Activated CD4-positive, alpha-beta memory T cell treated with anti-CD3 and anti-CD28 coated beads, Interleukin-2, amount 10 ng/mL, durations not matched to agents 7 days and 5 days (primary cell): ENCODE data around the gene PADI6. TPM values are rescaled to one million over a fixed set of nuclear protein-coding genes. Genes with fewer than 3 reads are reported as not detected.
A peak's percentile ranks its signal among the peaks of the same experiment; 100 is the strongest.

Source experiments
- CTCF ChIA-PET: fragments of 350-600 bp; sonication (Branson Sonifier 250); formaldehyde crosslinking; loops from one replicate; lab custom pipeline; 2021; ENCODE audit warnings: antibody characterized with exemption, inconsistent platforms; lab: Charles Lee
- POLR2A ChIA-PET: fragments of 350-600 bp; sonication (Branson Sonifier 250); formaldehyde crosslinking; loops from one replicate; lab custom pipeline; 2021; ENCODE audit warnings: antibody characterized with exemption; lab: Charles Lee
- DNase-seq: peaks from one replicate; pipeline ENCODE4 v3.0.0-alpha.2; 2020
- H3K27ac Mint-ChIP-seq: one replicate; pipeline ENCODE4 v1.8.0; 2021; ENCODE audit warnings: mild to moderate bottlenecking, mixed read lengths
- H3K27me3 Mint-ChIP-seq: one replicate; pipeline ENCODE4 v1.8.0; 2021; ENCODE audit warnings: mixed read lengths
- H3K36me3 Mint-ChIP-seq: one replicate; pipeline ENCODE4 v1.8.0; 2021; ENCODE audit warnings: low read depth, mixed read lengths
- H3K4me1 Mint-ChIP-seq: one replicate; pipeline ENCODE4 v1.8.0; 2021; ENCODE audit warnings: mixed read lengths
- H3K4me3 Mint-ChIP-seq: one replicate; pipeline ENCODE4 v1.8.0; 2021; ENCODE audit warnings: mild to moderate bottlenecking, mixed read lengths
- H3K9me3 Mint-ChIP-seq: one replicate; pipeline ENCODE4 v1.8.0; 2021; ENCODE audit warnings: mixed read lengths
- total RNA-seq, 2 experiments: library from RNA; stranded (reverse); gene quantifications; one replicate each; pipeline ENCODE4 v1.2.3, GENCODE V29; 2021

PADI6 gene
- total RNA-seq, 2 experiments from 2014 or later, result 0.23 to 0.30 TPM

DNA sequence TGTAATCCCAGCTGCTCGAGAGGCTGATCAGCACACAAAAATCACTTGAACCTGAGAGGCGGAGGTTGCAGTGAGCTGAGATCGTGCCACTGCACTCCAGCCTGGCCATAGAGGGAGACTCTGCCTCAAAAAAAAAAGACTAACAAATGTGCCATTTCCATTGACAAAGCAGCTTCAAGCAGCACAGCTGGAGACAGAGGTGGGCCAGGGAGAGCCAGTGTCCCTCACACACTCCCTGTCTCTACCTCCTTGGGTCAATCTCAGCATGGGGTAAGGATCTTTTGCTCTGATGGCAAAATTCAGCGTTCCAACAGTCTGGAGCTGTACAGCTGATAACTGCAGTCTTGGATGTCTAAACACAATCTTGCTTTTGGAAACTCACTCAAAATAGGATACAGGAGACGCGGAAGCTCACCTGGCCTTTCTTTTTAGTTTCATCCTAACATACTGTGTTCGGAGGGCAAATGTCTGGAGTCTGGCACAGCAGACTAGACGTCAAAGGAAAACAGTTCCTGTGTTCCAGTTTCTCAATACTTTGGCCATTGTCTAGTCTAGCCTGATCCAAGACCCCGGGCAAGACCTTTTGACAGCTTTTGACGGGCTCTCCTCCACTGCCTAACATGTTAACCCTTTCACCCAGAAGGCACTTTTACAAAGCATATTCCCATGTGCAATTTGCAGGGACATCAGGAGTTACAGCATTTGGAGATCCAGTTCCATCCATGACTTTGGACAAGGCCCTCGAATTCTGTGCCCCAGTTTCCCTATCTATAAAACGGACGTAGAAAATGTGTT lies 64.6 kb downstream of the PADI6 start:
- H3K4me3 Mint-ChIP-seq, result peak overlapping the region; percentile 73
- H3K9me3 Mint-ChIP-seq, result no peaks in the 10 kb centered on the region
- peak overlapping the region; percentile 64 for H3K27ac Mint-ChIP-seq
- H3K4me1 Mint-ChIP-seq, result peaks cover 54% of the 10 kb centered on the region
- H3K36me3 Mint-ChIP-seq, result peaks cover 52% of the 10 kb centered on the region
- DNase-seq, result no peak
- CTCF ChIA-PET, result no interaction called here
- no peaks in the 10 kb centered on the region for H3K27me3 Mint-ChIP-seq
- POLR2A ChIA-PET, result interaction anchor here (0.9 kb wide), 1 partner anchor 10 kb away, joined by 3 read pairs; no protein-coding TSS in a partner anchor

GRCh38 chr1:17437260-17437579 lies 65.2 kb downstream of the PADI6 start:
- Mint-ChIP-seq H3K27me3 (no peaks in the 10 kb centered on the region), H3K9me3 (no peaks in the 10 kb centered on the region), H3K4me3 (peak overlapping the region; percentile 73), H3K27ac (peak overlapping the region; percentile 64), H3K36me3 (peaks cover 51% of the 10 kb centered on the region), H3K4me1 (peaks cover 57% of the 10 kb centered on the region)
- no peak for DNase-seq
- CTCF ChIA-PET, result no interaction called here
- POLR2A ChIA-PET, result interaction anchor here (1.0 to 1.4 kb wide), 2 partner anchors 15 to 24 kb away, joined by 3 read pairs; no protein-coding TSS in a partner anchor

GRCh38 chr1:17437580-17438317 lies 65.8 kb downstream of the PADI6 start:
- POLR2A ChIA-PET, result interaction anchor here (1.0 to 1.4 kb wide), 4 partner anchors 9 to 533 kb away, joined by 3 to 4 read pairs (median 3); no protein-coding TSS in a partner anchor
- peak; percentile 56 for DNase-seq
- H3K9me3 Mint-ChIP-seq, result no peaks in the 10 kb centered on the region
- peaks cover 51% of the 10 kb centered on the region for H3K36me3 Mint-ChIP-seq
- CTCF ChIA-PET, result no interaction called here
- H3K4me3 Mint-ChIP-seq, result peak overlapping the region; percentile 73
- H3K27ac Mint-ChIP-seq, result peak overlapping the region; percentile 64
- peaks cover 59% of the 10 kb centered on the region for H3K4me1 Mint-ChIP-seq
- no peaks in the 10 kb centered on the region for H3K27me3 Mint-ChIP-seq

DNA sequence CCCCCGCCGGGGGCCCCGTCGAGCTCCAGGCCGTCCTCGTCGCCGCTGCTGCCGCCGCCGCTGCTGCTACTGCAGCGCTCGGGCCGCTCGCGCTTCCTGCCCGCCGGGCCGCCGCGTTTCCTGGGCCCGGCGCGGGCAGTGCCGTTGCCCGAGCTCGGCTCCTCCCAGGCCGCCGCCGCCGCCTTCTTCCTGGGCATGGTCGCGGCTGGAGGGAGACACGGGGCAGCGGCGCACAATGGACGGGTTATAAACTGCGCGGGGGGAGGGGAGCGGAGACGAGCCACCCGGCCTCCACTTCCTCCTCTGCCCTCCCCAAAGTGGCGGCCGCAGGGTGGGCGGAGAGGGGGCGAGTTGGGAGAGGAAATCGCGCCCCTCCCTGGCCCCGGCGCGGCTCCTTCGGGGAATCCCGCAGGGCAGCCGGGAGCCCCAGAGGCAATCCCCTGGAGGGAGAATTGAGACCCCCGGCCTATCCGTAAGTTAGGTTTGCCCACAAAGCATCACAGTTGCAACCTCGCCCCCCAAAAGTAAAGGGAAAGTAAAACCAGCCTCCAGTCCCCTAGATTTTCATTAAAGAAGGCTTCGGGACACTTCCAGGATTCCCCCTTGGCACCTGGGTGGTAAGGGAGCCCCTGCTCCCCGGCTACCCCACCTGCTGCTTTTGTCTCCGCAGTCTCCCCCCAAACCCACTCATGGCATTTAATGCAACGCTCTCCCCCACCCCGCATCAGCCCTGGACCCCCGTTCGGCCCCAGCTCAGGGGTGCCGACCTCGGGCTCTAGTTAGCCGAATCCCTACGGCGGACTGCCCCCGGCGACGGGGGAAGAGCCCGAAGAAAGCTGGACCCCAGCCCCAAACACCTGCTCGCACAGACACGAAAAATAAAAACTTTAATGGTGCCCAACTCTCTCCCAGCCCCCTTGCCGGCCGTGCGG lies 66.6 kb downstream of the PADI6 start:
- Mint-ChIP-seq H3K4me1 (peaks cover 64% of the 10 kb centered on the region), H3K9me3 (no peaks in the 10 kb centered on the region), H3K27me3 (no peaks in the 10 kb centered on the region)

GRCh38 chr1:17439250-17440073 lies 67.5 kb downstream of the PADI6 start, which contains the start of gene RCC2:
Gene RCC2, minus strand, starts transcription at chr1:17439677. Its CDS starts 1,163 bp downstream, at chr1:17438514.
- Mint-ChIP-seq H3K27ac (peak within 1 kb of the TSS; percentile 98), H3K4me3 (peak within 1 kb of the TSS; percentile 96), H3K9me3 (no peaks in the 10 kb centered on the region), H3K4me1 (peaks cover 57% of the 10 kb centered on the region), H3K27me3 (no peaks in the 10 kb centered on the region), H3K36me3 (peaks cover 38% of the 10 kb centered on the region)
- CTCF ChIA-PET, result interaction anchor here (0.7 to 1.4 kb wide), 5 partner anchors 21 to 1512 kb away, joined by 3 to 6 read pairs (median 3); no protein-coding TSS in a partner anchor
- POLR2A ChIA-PET, result interaction anchor here (1.0 kb wide), 2 partner anchors 13 to 535 kb away, joined by 3 to 4 read pairs; no protein-coding TSS in a partner anchor
- DNase-seq, result peak; percentile 79

More for the DNA sequence above, 66.6 kb downstream of the PADI6 start:
- ChIA-PET POLR2A (interaction anchor here (1.0 to 1.4 kb wide), 5 partner anchors 10 to 534 kb away, joined by 3 to 4 read pairs (median 3); no protein-coding TSS in a partner anchor), CTCF (interaction anchor here (1.0 to 1.4 kb wide), 3 partner anchors 20 to 1513 kb away, joined by 3 to 6 read pairs (median 4); no protein-coding TSS in a partner anchor)
- Mint-ChIP-seq H3K4me3 (peak overlapping the region; percentile 96), H3K27ac (peak overlapping the region; percentile 98), H3K36me3 (peaks cover 45% of the 10 kb centered on the region)
- peak; percentile 76 for DNase-seq

DNA sequence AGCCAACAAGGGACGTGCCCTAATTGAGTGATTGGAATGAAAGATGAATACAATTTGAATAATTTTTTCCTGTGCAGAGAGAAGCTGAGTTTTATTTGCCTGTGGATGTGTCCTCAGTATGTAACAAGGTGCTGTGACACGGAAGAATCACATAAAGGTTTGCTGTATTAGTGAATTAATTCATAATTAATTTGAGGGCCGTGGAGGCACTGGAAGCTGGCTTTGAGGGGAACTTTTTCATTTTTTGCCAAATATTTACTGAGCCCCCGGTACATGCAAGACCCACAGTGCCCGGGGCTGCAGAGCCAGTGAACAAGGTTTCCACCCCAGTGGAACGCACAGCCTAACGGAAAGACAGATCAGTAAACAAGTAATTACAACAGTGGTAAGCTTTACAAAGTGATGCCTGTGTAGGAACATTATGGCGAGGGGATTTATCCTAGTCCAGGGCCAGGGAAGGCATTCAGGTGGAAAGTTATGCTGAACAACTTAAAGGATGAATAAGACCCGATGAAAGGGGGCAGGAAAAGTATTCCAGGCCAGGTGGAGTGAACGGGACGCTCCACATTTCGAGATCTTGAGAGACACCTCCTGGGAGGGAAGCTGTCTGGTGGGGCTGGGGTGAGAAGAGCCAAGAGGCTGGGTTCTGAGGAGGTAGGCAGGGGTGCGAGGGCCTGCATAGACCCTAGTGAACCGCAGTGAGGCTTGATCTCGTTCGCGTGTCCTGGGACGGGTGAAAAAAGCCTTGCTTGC lies 68.3 kb downstream of the PADI6 start:
- Mint-ChIP-seq H3K9me3 (no peaks in the 10 kb centered on the region), H3K4me1 (peaks cover 49% of the 10 kb centered on the region), H3K4me3 (peak overlapping the region; percentile 96), H3K36me3 (peaks cover 30% of the 10 kb centered on the region), H3K27ac (peak overlapping the region; percentile 77), H3K27me3 (no peaks in the 10 kb centered on the region)
- ChIA-PET CTCF (interaction anchor here (0.7 to 1.5 kb wide), 3 partner anchors 13 to 480 kb away, joined by 3 to 4 read pairs (median 3); no protein-coding TSS in a partner anchor), POLR2A (no interaction called here)
- no peak for DNase-seq

GRCh38 chr1:17440827-17441168 lies 68.8 kb downstream of the PADI6 start:
- H3K27me3 Mint-ChIP-seq, result no peaks in the 10 kb centered on the region
- ChIA-PET CTCF (interaction anchor here (1.5 kb wide), 1 partner anchor 12 kb away, joined by 4 read pairs; no protein-coding TSS in a partner anchor), POLR2A (no interaction called here)
- H3K4me1 Mint-ChIP-seq, result peaks cover 45% of the 10 kb centered on the region
- H3K27ac Mint-ChIP-seq, result peak overlapping the region; percentile 77
- H3K4me3 Mint-ChIP-seq, result peak overlapping the region; percentile 96
- H3K9me3 Mint-ChIP-seq, result no peaks in the 10 kb centered on the region
- DNase-seq, result no peak
- H3K36me3 Mint-ChIP-seq, result peaks cover 27% of the 10 kb centered on the region

DNA sequence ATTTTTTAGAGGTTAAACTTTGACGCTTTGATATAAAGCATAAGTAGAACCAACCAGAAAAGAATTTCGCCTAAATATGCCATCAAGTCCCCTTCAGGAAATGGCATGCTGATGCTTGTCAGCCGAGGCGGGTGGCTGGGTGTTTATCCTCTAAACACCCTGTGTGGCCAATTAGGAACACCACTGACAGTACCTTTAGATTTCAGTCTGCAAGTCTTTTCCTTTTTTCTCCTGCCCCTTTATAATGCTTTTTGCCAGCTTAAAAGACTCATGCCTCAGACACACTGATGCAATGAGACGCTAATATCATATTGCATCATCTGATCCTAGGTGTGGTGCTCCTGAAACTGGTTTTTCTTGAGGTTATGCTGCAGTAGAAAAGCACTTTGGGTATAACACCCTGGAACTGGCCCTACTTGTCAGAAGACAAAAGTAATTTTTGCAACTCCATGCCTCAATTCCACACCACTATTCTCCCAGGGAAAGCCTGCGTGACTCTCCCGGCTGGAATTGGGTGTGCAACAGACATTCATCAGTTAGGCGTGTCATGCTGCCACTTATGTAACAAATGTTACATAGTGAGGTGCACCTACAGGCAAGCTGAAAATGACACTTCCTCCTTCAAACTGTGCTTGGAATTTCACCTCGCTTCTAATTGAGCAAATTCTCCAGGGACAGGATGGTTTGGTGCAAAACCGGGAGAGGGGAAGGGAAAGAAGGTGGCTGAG lies 69.4 kb downstream of the PADI6 start:
- peak overlapping the region; percentile 77 for H3K27ac Mint-ChIP-seq
- CTCF ChIA-PET, result interaction anchor here (1.0 to 1.5 kb wide), 2 partner anchors 8 to 11 kb away, joined by 3 to 4 read pairs; no protein-coding TSS in a partner anchor
- H3K36me3 Mint-ChIP-seq, result peaks cover 21% of the 10 kb centered on the region
- H3K27me3 Mint-ChIP-seq, result no peaks in the 10 kb centered on the region
- peaks cover 38% of the 10 kb centered on the region for H3K4me1 Mint-ChIP-seq
- H3K4me3 Mint-ChIP-seq, result peak overlapping the region; percentile 96
- DNase-seq, result peak; percentile 25
- no peaks in the 10 kb centered on the region for H3K9me3 Mint-ChIP-seq
- POLR2A ChIA-PET, result no interaction called here

DNA sequence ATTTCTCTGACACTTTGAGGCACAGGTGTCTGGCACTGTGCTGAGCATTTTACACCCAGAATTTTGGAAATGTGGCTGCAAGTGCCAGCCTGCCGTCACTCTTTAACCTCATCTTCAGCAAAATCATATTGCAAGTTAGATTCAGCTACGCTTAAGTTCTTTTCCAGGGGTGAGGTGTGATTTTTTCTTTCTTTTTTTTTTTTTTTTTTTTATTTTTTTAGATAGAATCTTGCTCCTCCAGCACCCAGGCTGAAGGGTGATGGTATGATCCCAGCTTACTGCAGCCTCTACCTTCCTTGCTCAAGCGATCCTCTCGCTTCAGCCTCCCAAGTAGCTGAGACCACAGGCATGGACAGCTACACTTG lies 70.0 kb downstream of the PADI6 start:
- Mint-ChIP-seq H3K9me3 (no peaks in the 10 kb centered on the region), H3K27me3 (no peaks in the 10 kb centered on the region), H3K4me1 (peaks cover 33% of the 10 kb centered on the region), H3K4me3 (peak overlapping the region; percentile 96), H3K36me3 (peaks cover 16% of the 10 kb centered on the region), H3K27ac (peak overlapping the region; percentile 77)
- POLR2A ChIA-PET, result no interaction called here
- no peak for DNase-seq
- CTCF ChIA-PET, result interaction anchor here (0.7 to 1.0 kb wide), 2 partner anchors 9 to 139 kb away, joined by 3 read pairs; no protein-coding TSS in a partner anchor

DNA sequence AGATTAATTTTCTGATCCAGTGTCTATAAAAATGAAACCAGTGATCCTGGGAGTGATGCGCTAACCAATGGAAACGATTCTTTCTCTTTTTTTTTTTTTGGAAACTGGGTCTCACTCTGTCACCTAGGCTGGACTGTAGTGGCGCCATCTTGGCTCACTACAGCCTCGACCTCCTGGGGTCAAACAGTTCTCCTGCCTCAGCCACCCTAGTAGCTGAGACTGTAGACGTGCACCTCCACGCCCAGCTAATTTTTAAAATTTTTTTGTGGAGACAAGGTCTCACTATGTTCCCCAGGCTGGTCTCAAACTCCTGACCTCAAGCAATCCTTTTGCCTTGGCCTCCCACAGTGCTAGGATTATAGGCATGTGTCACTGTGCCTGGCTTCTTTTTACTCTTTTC lies 70.8 kb downstream of the PADI6 start:
- H3K27ac Mint-ChIP-seq, result no peak overlapping the region
- POLR2A ChIA-PET, result no interaction called here
- no peaks in the 10 kb centered on the region for H3K27me3 Mint-ChIP-seq
- no peaks in the 10 kb centered on the region for H3K9me3 Mint-ChIP-seq
- DNase-seq, result no peak
- H3K4me3 Mint-ChIP-seq, result no peak overlapping the region
- H3K36me3 Mint-ChIP-seq, result peaks cover 13% of the 10 kb centered on the region
- CTCF ChIA-PET, result no interaction called here
- H3K4me1 Mint-ChIP-seq, result peaks cover 31% of the 10 kb centered on the region
